ENCODE data around the gene FAM8A1. TPM values are rescaled to one million over a fixed set of nuclear protein-coding genes. Genes with fewer than 3 reads are reported as not detected.

The FAM8A1 gene
- total RNA-seq, 1 donor from 2014 or later = 29.8 TPM

- intact Hi-C loops (cut with DNase I) = no loop called here
- no peak for TF ChIP-seq CTCF (IDR thresholded peaks at IDR 0.05)
- DNase-seq (no peak), ATAC-seq (no peak)
- Histone ChIP-seq H3K4me3 (no peak overlapping the region), H3K9me3 (no peaks in the 10 kb centered on the region), H3K36me3 (peaks cover 62% of the 10 kb centered on the region), H3K27me3 (ENCODE audit: low read depth) (no peaks in the 10 kb centered on the region), H3K4me1 (peaks cover 24% of the 10 kb centered on the region), H3K27ac (no peak overlapping the region)
Observed at GRCh38 chr6:17632934-17633333, 32.8 kb downstream of the FAM8A1 start.

- DNase-seq (no peak), ATAC-seq (no peak)
- peaks cover 62% of the 10 kb centered on the region for H3K36me3 ChIP-seq
- H3K9me3 ChIP-seq = no peaks in the 10 kb centered on the region
- H3K4me3 ChIP-seq = no peak overlapping the region
- H3K4me1 ChIP-seq = peaks cover 24% of the 10 kb centered on the region
- no peak for TF ChIP-seq CTCF (IDR thresholded peaks at IDR 0.05)
- intact Hi-C loops (cut with DNase I) = no loop called here
- no peak overlapping the region for H3K27ac ChIP-seq
- no peaks in the 10 kb centered on the region for H3K27me3 ChIP-seq (ENCODE audit: low read depth)
Observed at GRCh38 chr6:17633465-17634188, 33.5 kb downstream of the FAM8A1 start.

GRCh38 chr6:17635568-17635967, 35.5 kb downstream of the FAM8A1 start:
- no peaks in the 10 kb centered on the region for H3K9me3 ChIP-seq
- H3K27me3 ChIP-seq (ENCODE audit: low read depth) = no peaks in the 10 kb centered on the region
- H3K4me1 ChIP-seq = peaks cover 18% of the 10 kb centered on the region
- TF ChIP-seq CTCF (IDR thresholded peaks at IDR 0.05) = no peak
- intact Hi-C loops (cut with DNase I) = no loop called here
- H3K36me3 ChIP-seq = peaks cover 70% of the 10 kb centered on the region
- ATAC-seq = no peak
- DNase-seq = no peak
- no peak overlapping the region for H3K27ac ChIP-seq
- no peak overlapping the region for H3K4me3 ChIP-seq

GRCh38 chr6:17638212-17638715, 38.2 kb downstream of the FAM8A1 start:
- H3K4me1 ChIP-seq = peaks cover 8% of the 10 kb centered on the region
- no peaks in the 10 kb centered on the region for H3K27me3 ChIP-seq (ENCODE audit: low read depth)
- DNase-seq = no peak
- no peak overlapping the region for H3K27ac ChIP-seq
- no peak for ATAC-seq
- intact Hi-C loops (cut with DNase I) = no loop called here
- H3K9me3 ChIP-seq = no peaks in the 10 kb centered on the region
- H3K4me3 ChIP-seq = no peak overlapping the region
- TF ChIP-seq CTCF (IDR thresholded peaks at IDR 0.05) = no peak
- peaks cover 75% of the 10 kb centered on the region for H3K36me3 ChIP-seq

GRCh38 chr6:17640477-17640917, 40.4 kb downstream of the FAM8A1 start:
- no peak for TF ChIP-seq CTCF (IDR thresholded peaks at IDR 0.05)
- ATAC-seq = no peak
- intact Hi-C loops (cut with DNase I) = no loop called here
- no peak overlapping the region for H3K4me3 ChIP-seq
- H3K9me3 ChIP-seq = no peaks in the 10 kb centered on the region
- H3K36me3 ChIP-seq = peaks cover 93% of the 10 kb centered on the region
- H3K27ac ChIP-seq = no peak overlapping the region
- no peaks in the 10 kb centered on the region for H3K27me3 ChIP-seq (ENCODE audit: low read depth)
- DNase-seq = no peak
- H3K4me1 ChIP-seq = peaks cover 7% of the 10 kb centered on the region

Data from lower lobe of right lung (tissue), 2 donors.